ENCODE data around the gene PSME4. TPM values are rescaled to one million over a fixed set of nuclear protein-coding genes. Genes with fewer than 3 reads are reported as not detected.
"Not testable (repeated sequence)": the region's sequence is repeated elsewhere in the genome, so short reads cannot be mapped to it uniquely, and the experiment has no call there.

PSME4 gene
- total and polyA plus RNA-seq, 8 donors = 41.5 to 56.9 (median 48.5) TPM

- ATAC-seq (peak; percentile 13), DNase-seq (no peak)
- intact Hi-C loops (cut with DNase I) = no loop called here
- Histone ChIP-seq H3K4me3 (no peak overlapping the region), H3K36me3 (no peaks in the 10 kb centered on the region), H3K9me3 (no peaks in the 10 kb centered on the region), H3K4me1 (peaks cover 28 to 66% of the 10 kb centered on the region in 2 donors), H3K27ac (no peak overlapping the region), H3K27me3 (no peaks in the 10 kb centered on the region)
- TF ChIP-seq CTCF (IDR thresholded peaks at IDR 0.05) = no peak
These were observed 6.4 kb downstream of the PSME4 start for GRCh38 chr2:53964257-53964952.

- H3K36me3 ChIP-seq; H3K9me3 ChIP-seq; H3K4me3 ChIP-seq; DNase-seq; intact Hi-C loops (cut with DNase I); H3K27me3 ChIP-seq: not testable (repeated sequence)
- peak; percentile 21 for ATAC-seq
- Histone ChIP-seq H3K27ac (peak overlapping the region in 1 of 2 donors; percentile 13), H3K4me1 (peaks cover 14 to 46% of the 10 kb centered on the region in 2 donors)
These were observed 9.1 kb downstream of the PSME4 start for GRCh38 chr2:53961478-53962216.

- no peak for TF ChIP-seq CTCF (IDR thresholded peaks at IDR 0.05)
- no peak overlapping the region for H3K4me3 ChIP-seq
- no peaks in the 10 kb centered on the region for H3K27me3 ChIP-seq
- H3K36me3 ChIP-seq = no peaks in the 10 kb centered on the region
- ATAC-seq (no peak), DNase-seq (no peak)
- no peaks in the 10 kb centered on the region for H3K9me3 ChIP-seq
- no peak overlapping the region for H3K27ac ChIP-seq
- H3K4me1 ChIP-seq = peaks cover 14 to 46% of the 10 kb centered on the region in 2 donors
- intact Hi-C loops (cut with DNase I) = no loop called here
These were observed 10.3 kb downstream of the PSME4 start for GRCh38 chr2:53960476-53960875.

- Histone ChIP-seq H3K36me3 (no peaks in the 10 kb centered on the region), H3K4me3 (no peak overlapping the region), H3K9me3 (no peaks in the 10 kb centered on the region), H3K27me3 (no peaks in the 10 kb centered on the region), H3K27ac (no peak overlapping the region), H3K4me1 (peaks cover 14 to 29% of the 10 kb centered on the region in 2 donors)
- TF ChIP-seq CTCF (IDR thresholded peaks at IDR 0.05) = no peak
- no peak for ATAC-seq
- intact Hi-C loops (cut with DNase I) = no loop called here
- DNase-seq = no peak
These were observed 12.3 kb downstream of the PSME4 start for GRCh38 chr2:53958443-53958842.

DNA sequence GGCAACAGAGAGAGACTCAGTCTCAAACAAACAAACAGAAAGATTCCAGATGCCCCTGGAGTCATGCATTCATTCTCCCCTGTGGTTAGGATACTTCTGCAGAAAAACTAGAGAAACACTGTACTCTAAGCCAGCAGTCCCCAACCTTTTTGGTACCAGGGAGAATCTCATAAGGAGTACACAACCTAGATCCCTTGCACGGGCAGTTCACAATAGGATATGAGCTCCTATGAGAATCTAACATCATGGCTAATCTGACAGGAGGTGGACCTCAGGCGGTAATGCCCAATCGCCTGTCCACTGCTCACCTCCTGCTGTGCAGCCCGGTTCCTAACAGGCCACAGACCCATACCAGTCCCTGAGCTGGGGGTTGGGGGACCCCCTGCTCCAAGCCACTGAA is 18.3 kb downstream of the PSME4 start:
- Histone ChIP-seq H3K4me1 (no peaks in the 10 kb centered on the region), H3K27ac (no peak overlapping the region), H3K4me3 (no peak overlapping the region), H3K36me3 (peaks cover 0 to 13% of the 10 kb centered on the region in 2 donors), H3K27me3 (no peaks in the 10 kb centered on the region), H3K9me3 (no peaks in the 10 kb centered on the region)
- no peak for TF ChIP-seq CTCF (IDR thresholded peaks at IDR 0.05)
- intact Hi-C loops (cut with DNase I) = no loop called here
- ATAC-seq (no peak), DNase-seq (peak in 1 of 4 donors; percentile 14)

Data from left lung (tissue), 10 donors.